ENCODE measurements around the gene INAFM2.

The INAFM2 gene

DNA sequence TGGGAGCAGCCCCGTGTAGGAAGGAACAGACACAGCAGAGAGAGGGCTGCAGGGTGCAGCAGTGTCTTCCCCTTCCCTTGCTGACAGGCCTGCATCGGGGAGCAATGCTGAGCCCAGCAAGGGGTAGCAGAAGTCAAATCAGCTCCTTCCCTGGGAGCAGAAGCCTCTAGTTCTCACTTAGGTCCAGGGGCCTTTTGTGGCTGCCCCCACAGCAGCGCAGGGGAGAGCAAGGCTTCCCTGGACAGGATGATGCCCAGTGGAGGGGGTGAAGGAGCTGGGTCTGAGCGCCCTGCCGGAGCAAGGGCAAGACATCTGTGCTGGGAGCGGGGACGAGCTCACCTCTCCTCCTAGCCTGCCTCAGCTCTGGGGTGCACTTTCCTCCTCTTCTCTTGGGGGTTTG, 16.6 kb upstream of the INAFM2 start:
- H3K4me3 ChIP-seq (ENCODE audit: extremely low read depth, insufficient read depth, low read length, poor library complexity, severe bottlenecking): peak overlapping the region; percentile 21
- H3K9me3 ChIP-seq (ENCODE audit: control insufficient read depth, low read length): no peaks in the 10 kb centered on the region
- peaks cover 6% of the 10 kb centered on the region for H3K36me3 ChIP-seq (ENCODE audit: control insufficient read depth, insufficient read depth, low read length)
- WGBS, 2 experiments (ENCODE audit: insufficient coverage in 2 of 2): 42 to 50% methylated on average over 2 to 3 of the region's 7 CpGs
- H3K27ac ChIP-seq (ENCODE audit: low read depth, low read length, severe bottlenecking): peak overlapping the region; percentile 23
- H3K4me1 ChIP-seq (ENCODE audit: control insufficient read depth, insufficient read depth, low read length, poor library complexity, severe bottlenecking): peaks cover 42% of the 10 kb centered on the region

DNA sequence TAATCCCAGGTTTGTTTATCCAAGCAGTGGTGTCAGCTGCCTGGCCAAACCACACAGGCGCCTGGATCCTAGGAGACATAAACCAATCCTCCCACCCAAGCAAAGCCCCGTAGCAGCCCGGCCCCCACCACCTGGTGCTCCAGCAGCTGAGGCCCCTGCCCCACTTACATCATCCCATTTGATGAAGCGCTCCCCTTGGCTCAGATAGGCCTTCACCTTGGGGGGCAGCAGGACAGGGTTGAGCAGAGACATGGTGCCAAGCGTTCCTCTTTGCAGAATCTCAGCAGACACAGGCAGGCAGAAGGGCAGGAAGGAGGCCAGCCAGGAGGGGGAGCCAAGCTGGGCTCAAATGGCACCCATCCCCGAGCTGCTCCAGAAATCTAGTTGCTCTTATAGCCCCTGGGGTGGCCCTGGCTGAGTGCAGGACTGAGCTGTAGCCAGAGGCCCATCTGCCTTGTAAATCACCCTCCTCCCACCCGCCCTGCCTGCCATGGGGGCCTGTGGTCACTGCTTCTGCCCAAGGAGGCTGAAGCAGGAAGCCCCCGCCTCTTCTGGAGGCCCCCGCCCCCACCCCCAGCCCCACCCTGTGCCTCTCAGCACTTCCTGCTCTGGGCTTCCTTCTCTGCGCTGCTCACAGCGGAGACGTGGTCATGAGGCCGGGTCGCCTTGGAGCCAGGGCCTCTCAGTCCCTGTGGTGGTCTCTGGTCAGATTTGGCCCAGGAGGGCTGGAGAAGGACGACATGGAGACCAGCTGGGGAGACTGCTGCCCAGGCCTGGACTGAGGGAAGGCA, 15.9 kb upstream of the INAFM2 start, which contains the start of gene PLCB2:
Gene PLCB2 (minus strand): TSS at position 515 of the 791 bp plus-strand sequence. CDS start 263 bp downstream, at position 252.
- Histone ChIP-seq H3K9me3 (ENCODE audit: control insufficient read depth, low read length) (no peaks in the 10 kb centered on the region), H3K36me3 (ENCODE audit: control insufficient read depth, insufficient read depth, low read length) (peaks cover 6% of the 10 kb centered on the region), H3K4me1 (ENCODE audit: control insufficient read depth, insufficient read depth, low read length, poor library complexity, severe bottlenecking) (peaks cover 36% of the 10 kb centered on the region), H3K4me3 (ENCODE audit: extremely low read depth, insufficient read depth, low read length, poor library complexity, severe bottlenecking) (peak within 1 kb of the TSS; percentile 21), H3K27ac (ENCODE audit: low read depth, low read length, severe bottlenecking) (peak within 1 kb of the TSS; percentile 59)
- WGBS, 2 experiments (ENCODE audit: insufficient coverage in 2 of 2): 45 to 54% methylated on average over 7 to 8 of the region's 15 CpGs

DNA sequence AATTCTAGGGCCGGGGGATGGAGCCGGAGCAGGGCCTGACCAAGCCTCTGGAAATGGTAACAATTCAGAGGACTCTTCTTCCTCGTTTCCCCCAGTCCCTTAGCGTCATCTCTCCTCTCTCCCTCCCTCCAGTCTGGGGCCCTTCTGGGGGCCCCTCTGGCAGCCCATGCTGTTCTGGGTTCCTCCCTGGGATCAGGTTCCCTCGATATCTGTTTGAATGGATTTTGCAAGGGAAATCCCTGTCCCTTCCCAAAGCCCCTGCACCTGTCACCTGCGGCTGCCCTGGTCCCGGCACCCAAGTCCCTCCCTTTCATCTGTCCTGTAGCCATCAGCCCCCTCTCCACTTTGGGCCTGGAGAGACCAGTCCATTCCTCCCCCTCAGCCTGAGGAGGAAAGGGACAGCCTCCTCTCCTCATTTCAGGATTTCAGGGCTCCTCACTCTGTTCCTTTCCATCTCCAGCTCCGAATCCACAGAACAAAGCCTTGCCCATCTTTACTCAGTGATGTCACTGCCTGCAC, 14.1 kb upstream of the INAFM2 start:
- peaks cover 40% of the 10 kb centered on the region for H3K4me1 ChIP-seq (ENCODE audit: control insufficient read depth, insufficient read depth, low read length, poor library complexity, severe bottlenecking)
- no peak overlapping the region for H3K27ac ChIP-seq (ENCODE audit: low read depth, low read length, severe bottlenecking)
- 68 to 79% methylated on average over 5 to 6 of the region's 8 CpGs for WGBS, 2 experiments (ENCODE audit: insufficient coverage in 2 of 2)
- H3K36me3 ChIP-seq (ENCODE audit: control insufficient read depth, insufficient read depth, low read length): no peaks in the 10 kb centered on the region
- H3K9me3 ChIP-seq (ENCODE audit: control insufficient read depth, low read length): no peaks in the 10 kb centered on the region
- H3K4me3 ChIP-seq (ENCODE audit: extremely low read depth, insufficient read depth, low read length, poor library complexity, severe bottlenecking): no peak overlapping the region

DNA sequence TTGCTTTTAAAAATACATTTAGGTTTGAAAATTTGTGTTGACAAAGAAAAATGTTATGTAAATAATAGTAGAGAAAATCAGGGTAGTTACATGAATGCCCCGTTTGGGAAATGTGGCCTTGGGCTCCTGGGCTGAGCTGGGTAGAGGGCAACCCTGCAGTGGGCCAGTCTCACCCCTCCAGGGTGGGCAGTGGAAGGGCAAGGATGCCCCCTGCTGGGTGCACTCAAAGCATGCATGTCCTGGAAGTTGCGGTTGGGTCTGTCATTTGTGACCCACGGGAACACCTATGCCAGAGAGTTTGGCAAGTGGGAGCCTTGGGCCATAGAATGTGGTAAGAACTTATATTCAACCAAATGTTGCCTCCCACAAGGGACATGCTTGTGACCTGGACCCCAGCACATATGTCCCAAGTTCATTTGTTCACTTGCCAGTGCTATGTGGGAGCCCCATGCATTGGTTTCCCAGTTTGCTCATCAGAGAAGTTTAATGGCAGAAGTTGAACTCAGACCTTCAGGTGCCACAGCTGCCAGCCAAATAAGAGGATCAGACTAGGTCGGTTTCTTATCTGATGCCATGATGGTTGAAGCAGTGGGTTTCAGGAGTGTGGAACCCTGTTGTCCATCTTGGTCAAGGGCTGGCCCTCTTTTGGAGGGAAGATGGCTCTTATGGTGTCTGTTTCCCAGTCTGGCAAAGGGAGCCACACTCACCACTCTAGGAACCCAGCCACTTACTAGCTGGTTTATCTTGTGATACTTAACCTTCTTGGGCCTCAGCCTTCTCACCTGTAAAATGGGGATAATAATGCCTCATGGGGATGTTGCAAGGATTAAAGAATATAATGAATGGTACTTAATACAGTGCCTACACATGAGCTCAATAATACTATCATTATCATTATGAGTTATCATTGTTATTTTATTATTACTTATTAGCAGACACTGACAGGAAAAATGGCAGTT, 13.2 kb upstream of the INAFM2 start:
- H3K27ac ChIP-seq (ENCODE audit: low read depth, low read length, severe bottlenecking): no peak overlapping the region
- whole genome bisulfite sequencing, 2 experiments (ENCODE audit: insufficient coverage in 2 of 2): 18 to 27% methylated on average over 2 to 4 of the region's 4 CpGs

DNA sequence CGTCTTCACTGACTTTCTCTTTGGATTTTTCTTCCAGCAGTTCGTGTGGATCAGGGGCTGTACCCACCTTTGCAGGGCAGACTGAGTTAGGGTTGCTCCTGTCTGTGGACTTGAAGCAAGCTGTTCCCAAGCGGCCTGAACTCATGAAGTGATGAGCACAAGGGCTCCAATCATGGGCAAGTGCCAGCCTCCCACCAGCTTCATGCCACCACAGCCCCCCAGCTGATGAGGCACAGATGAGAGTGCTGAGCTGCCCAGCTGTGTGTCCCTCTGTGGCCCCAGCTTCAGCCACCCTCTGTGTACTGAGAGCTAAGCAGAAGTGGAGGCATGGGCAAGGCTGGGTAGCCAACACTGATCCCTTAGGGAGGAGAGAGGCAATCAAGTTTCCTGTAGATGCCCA, 12.5 kb upstream of the INAFM2 start:
- H3K4me3 ChIP-seq (ENCODE audit: extremely low read depth, insufficient read depth, low read length, poor library complexity, severe bottlenecking): no peak overlapping the region
- H3K27ac ChIP-seq (ENCODE audit: low read depth, low read length, severe bottlenecking): no peak overlapping the region
- WGBS, 2 experiments (ENCODE audit: insufficient coverage in 2 of 2): 49 to 65% methylated on average over 2 to 3 of the region's 3 CpGs
- H3K36me3 ChIP-seq (ENCODE audit: control insufficient read depth, insufficient read depth, low read length): no peaks in the 10 kb centered on the region
- H3K9me3 ChIP-seq (ENCODE audit: control insufficient read depth, low read length): no peaks in the 10 kb centered on the region
- H3K4me1 ChIP-seq (ENCODE audit: control insufficient read depth, insufficient read depth, low read length, poor library complexity, severe bottlenecking): peaks cover 50% of the 10 kb centered on the region

More for the DNA sequence above, 13.2 kb upstream of the INAFM2 start:
- Histone ChIP-seq H3K9me3 (ENCODE audit: control insufficient read depth, low read length) (no peaks in the 10 kb centered on the region), H3K4me1 (ENCODE audit: control insufficient read depth, insufficient read depth, low read length, poor library complexity, severe bottlenecking) (peaks cover 48% of the 10 kb centered on the region), H3K36me3 (ENCODE audit: control insufficient read depth, insufficient read depth, low read length) (no peaks in the 10 kb centered on the region), H3K4me3 (ENCODE audit: extremely low read depth, insufficient read depth, low read length, poor library complexity, severe bottlenecking) (no peak overlapping the region)

DNA sequence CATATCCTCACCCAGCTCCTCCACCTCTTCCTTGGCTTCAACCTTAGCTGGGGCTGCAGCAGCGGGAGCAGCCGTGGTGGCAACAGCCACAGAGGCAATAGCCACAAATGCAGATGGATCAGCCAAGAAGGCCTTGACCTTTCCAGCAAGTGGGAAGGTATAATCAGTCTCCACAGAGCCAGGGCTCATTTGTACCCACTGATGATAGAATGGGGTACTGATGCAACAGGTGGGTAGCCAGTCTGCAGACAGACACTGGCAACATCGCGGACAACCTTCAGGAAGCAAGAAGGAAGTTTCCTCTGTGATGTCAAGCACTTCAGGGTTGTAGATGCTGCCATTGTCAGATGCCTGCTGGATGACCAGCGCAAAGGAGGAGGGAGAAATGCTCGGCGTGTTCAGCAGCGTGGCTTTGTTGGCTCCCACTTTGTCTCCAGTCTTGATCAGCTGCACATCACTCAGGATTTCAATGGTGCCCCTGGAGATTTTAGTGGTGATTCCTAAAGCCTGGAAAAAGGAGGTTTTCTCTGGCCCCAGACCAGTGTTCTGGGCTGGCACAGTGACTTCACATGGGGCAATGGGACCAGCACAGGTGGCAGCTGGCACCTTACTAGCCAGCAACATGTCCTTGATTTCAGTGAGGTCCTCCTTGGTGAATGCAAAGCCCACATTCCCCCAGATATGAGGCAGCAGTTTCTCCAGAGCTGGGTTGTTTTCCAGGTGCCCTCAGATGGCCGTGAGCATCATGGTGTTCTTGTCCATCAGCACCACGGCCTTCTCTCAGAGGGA, 10.9 kb upstream of the INAFM2 start:
- Histone ChIP-seq H3K27ac (ENCODE audit: low read depth, low read length, severe bottlenecking) (no peak overlapping the region), H3K4me1 (ENCODE audit: control insufficient read depth, insufficient read depth, low read length, poor library complexity, severe bottlenecking) (peaks cover 38% of the 10 kb centered on the region), H3K36me3 (ENCODE audit: control insufficient read depth, insufficient read depth, low read length) (no peaks in the 10 kb centered on the region), H3K4me3 (ENCODE audit: extremely low read depth, insufficient read depth, low read length, poor library complexity, severe bottlenecking) (no peak overlapping the region), H3K9me3 (ENCODE audit: control insufficient read depth, low read length) (no peaks in the 10 kb centered on the region)
- 88 to 91% methylated on average over 10 of the region's 10 CpGs for WGBS, 2 experiments (ENCODE audit: insufficient coverage in 2 of 2)

DNA sequence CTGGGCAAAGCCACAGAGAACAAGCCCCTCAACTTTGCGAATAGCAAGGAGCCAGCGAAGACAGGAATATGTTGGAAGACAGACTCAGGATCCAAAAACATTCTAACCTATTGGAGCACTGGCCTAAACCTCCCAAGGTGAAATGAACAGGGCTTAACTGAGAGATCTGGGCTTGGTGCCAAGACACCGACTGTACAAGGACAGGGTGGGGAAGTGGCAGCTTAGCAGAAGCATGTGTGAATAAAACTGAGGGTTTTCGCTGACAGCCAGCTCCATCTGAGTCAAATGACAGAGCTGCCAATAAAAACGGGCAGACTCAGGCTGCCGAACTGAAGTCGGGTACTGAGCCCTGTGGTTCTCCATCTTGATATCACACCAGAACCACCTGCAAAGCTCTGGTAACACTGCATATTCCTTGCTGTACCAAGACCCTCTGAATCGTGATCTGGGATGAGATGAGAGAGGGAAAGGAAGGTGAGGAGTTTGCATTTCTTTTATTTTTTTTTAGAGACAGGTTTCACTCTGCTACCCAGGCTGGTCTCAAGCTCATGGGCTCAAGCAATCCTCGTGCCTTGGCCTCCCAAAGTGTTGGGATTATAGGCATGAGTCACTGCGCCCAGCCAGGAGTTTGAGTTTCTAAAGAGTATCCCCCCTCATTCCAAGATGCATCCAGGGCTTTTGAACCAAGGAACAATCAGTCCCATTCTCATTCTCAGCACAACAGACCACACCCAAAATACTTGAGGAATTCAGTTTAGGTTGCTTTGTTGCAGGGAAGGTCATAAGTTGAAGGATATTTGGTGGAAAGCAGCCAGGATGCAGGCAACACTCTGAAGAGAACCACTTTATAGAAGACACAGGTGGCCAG, 9.7 kb upstream of the INAFM2 start:
- Histone ChIP-seq H3K36me3 (ENCODE audit: control insufficient read depth, insufficient read depth, low read length) (no peaks in the 10 kb centered on the region), H3K4me3 (ENCODE audit: extremely low read depth, insufficient read depth, low read length, poor library complexity, severe bottlenecking) (no peak overlapping the region), H3K9me3 (ENCODE audit: control insufficient read depth, low read length) (no peaks in the 10 kb centered on the region), H3K4me1 (ENCODE audit: control insufficient read depth, insufficient read depth, low read length, poor library complexity, severe bottlenecking) (peaks cover 29% of the 10 kb centered on the region), H3K27ac (ENCODE audit: low read depth, low read length, severe bottlenecking) (no peak overlapping the region)
- WGBS, 2 experiments (ENCODE audit: insufficient coverage in 2 of 2): 70 to 89% methylated on average over 7 of the region's 10 CpGs

DNA sequence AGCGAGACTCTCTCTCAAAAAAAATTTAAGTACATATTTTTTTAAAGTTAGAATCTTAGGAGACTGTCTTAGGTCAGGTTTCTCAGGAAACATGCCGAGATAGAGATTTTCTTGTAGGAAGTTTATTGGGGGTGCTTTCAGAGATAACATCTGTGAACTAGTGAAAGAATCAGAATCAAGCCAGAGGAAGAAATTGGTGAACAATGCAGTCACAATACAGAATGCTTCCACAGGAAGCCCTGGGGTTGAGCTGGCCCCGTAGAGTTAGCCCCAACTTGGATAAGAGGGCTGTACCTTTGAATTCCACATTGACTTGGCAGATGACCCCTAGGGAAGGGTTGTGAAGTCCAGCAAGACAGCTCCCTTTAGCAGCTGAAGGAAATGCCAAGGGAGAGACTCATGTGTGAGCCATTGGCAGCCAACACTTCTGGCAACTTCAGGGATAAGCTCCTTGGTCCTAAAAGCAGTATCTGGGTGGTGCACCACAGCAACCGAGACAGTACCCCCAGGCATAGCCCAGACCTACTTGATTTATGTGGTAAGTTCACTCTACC, 8.7 kb upstream of the INAFM2 start:
- H3K27ac ChIP-seq (ENCODE audit: low read depth, low read length, severe bottlenecking): no peak overlapping the region
- no peaks in the 10 kb centered on the region for H3K9me3 ChIP-seq (ENCODE audit: control insufficient read depth, low read length)
- WGBS, 2 experiments (ENCODE audit: insufficient coverage in 2 of 2): 83 to 91% methylated on average over 2 of the region's 4 CpGs
- peaks cover 18% of the 10 kb centered on the region for H3K4me1 ChIP-seq (ENCODE audit: control insufficient read depth, insufficient read depth, low read length, poor library complexity, severe bottlenecking)
- no peak overlapping the region for H3K4me3 ChIP-seq (ENCODE audit: extremely low read depth, insufficient read depth, low read length, poor library complexity, severe bottlenecking)
- no peaks in the 10 kb centered on the region for H3K36me3 ChIP-seq (ENCODE audit: control insufficient read depth, insufficient read depth, low read length)

DNA sequence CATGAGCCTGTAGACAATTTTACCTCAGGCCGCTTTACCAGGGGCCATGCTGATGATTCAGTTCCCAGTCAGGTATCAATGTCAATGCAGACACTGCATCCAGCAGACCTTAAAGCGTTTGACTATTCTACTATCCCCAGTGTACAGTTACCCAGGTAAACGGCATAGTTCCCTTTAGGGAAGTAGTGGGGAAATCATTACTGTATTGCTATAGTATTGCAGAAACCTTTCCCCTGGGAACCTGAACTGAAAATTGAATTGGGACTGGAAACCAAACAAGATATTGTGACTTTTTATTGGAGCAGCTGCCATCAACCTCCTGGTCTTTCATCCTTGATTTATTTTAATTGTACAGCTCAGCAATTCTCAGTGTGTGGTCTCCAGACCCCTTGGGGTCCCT, 6.6 kb upstream of the INAFM2 start:
- WGBS, 2 experiments (ENCODE audit: insufficient coverage in 2 of 2): 100% methylated on average over 1 to 2 of the region's 3 CpGs
- no peak overlapping the region for H3K4me3 ChIP-seq (ENCODE audit: extremely low read depth, insufficient read depth, low read length, poor library complexity, severe bottlenecking)
- peaks cover 24% of the 10 kb centered on the region for H3K4me1 ChIP-seq (ENCODE audit: control insufficient read depth, insufficient read depth, low read length, poor library complexity, severe bottlenecking)
- no peaks in the 10 kb centered on the region for H3K36me3 ChIP-seq (ENCODE audit: control insufficient read depth, insufficient read depth, low read length)
- H3K27ac ChIP-seq (ENCODE audit: low read depth, low read length, severe bottlenecking): no peak overlapping the region
- H3K9me3 ChIP-seq (ENCODE audit: control insufficient read depth, low read length): no peaks in the 10 kb centered on the region

Measured in mesodermal cell (in vitro differentiated cells).